Panc1 (cell line): Measurements from ENCODE around the gene HES4. TPM values are rescaled to one million over a fixed set of nuclear protein-coding genes. Genes with fewer than 3 reads are reported as not detected.

Source experiments
- ATAC-seq: fragments of 200-7000 bp; cut with Tn5 transposase; 2 replicates; pipeline ENCODE4 v1.9.1; 2020; ENCODE audit warnings: mild to moderate bottlenecking, moderate library complexity
- BruUV-seq: library from RNA; stranded (reverse); fragments of 400-500 nt; replicated peaks from 2 replicates; lab custom pipeline; 2021; lab: Mats Ljungman, UMichigan
- CTCF ChIA-PET: fragments of 300-600 bp; sonication (Branson Sonifier 250); formaldehyde crosslinking; loops from one replicate; lab custom pipeline; 2022; ENCODE audit warnings: antibody characterized with exemption; lab: Charles Lee
- POLR2A ChIA-PET: fragments of 300-600 bp; sonication (Branson Sonifier 250); formaldehyde crosslinking; loops from one replicate; lab custom pipeline; 2022; ENCODE audit warnings: antibody characterized with exemption; lab: Charles Lee
- DNase-seq: peaks from one replicate; pipeline ENCODE4 v3.0.0-alpha.2; 2010; ENCODE audit warnings: low read depth, low spot score
- H3K27ac ChIP-seq: 2 replicates; pipeline ENCODE4 v1.5.1; 2011; ENCODE audit warnings: mild to moderate bottlenecking, low read length, inconsistent platforms
- H3K27me3 ChIP-seq: fragments of 200-500 bp; sonication (Bioruptor generic); 2 replicates; pipeline ENCODE4 v1.6.0; 2014; ENCODE audit warnings: low read length, inconsistent platforms; ENCODE audit not compliant: control insufficient read depth, insufficient read depth
- H3K36me3 ChIP-seq: fragments of 200-500 bp; sonication (Bioruptor generic); 2 replicates; pipeline ENCODE4 v1.5.1; 2014; ENCODE audit warnings: inconsistent platforms, mild to moderate bottlenecking, low read length, moderate library complexity; ENCODE audit not compliant: control insufficient read depth, insufficient read depth
- H3K4me1 ChIP-seq: 2 replicates; pipeline ENCODE4 v1.5.1; 2011; ENCODE audit warnings: inconsistent platforms, mild to moderate bottlenecking, low read length, moderate library complexity; ENCODE audit not compliant: control insufficient read depth, insufficient read depth
- H3K4me3 ChIP-seq, 2 experiments: 2 replicates each; pipeline ENCODE4 v1.5.1; 2011 to 2012; ENCODE audit warnings: low read depth in 2 of 2, low read length in 2 of 2, mild to moderate bottlenecking in 2 of 2, inconsistent platforms in 1 of 2, moderate library complexity in 1 of 2
- H3K9me3 ChIP-seq: fragments of 200-500 bp; sonication (Bioruptor generic); 2 replicates; pipeline ENCODE4 v1.5.1; 2014; ENCODE audit warnings: low read depth, mild to moderate bottlenecking, inconsistent platforms, low read length, moderate library complexity; ENCODE audit not compliant: control insufficient read depth, insufficient read depth
- POLR2AphosphoS5 ChIP-seq: IDR thresholded peaks from 2 replicates; pipeline ENCODE4 v1.6.1; 2012; ENCODE audit warnings: mild to moderate bottlenecking, low read depth, low read length, moderate library complexity
- SIN3A ChIP-seq: IDR thresholded peaks from 2 replicates; pipeline ENCODE4 v1.6.1; 2012; ENCODE audit warnings: low read depth, mild to moderate bottlenecking, low read length, moderate library complexity, borderline replicate concordance; ENCODE audit not compliant: insufficient read depth
- TCF7L2 ChIP-seq: IDR thresholded peaks from 2 replicates; pipeline ENCODE4 v1.6.1; 2011; ENCODE audit warnings: mild to moderate bottlenecking, low read depth, low read length, inconsistent platforms
- in situ Hi-C: cut with HindIII; loops from 2 replicates; pipeline ENCODE4 v1.10.0; 2016; ENCODE audit warnings: low sequenced_read_pairs, low pct_unique_long_range_greater_than_20kb
- intact Hi-C: fragments of 100-400 bp; cut with micrococcal nuclease; formaldehyde crosslinking; loops from one replicate; pipeline ENCODE4 v1.10.0; 2022; ENCODE audit not compliant: unreplicated experiment
- total RNA-seq: library from RNA; stranded (reverse); gene quantifications from one replicate; pipeline ENCODE4 v1.2.1, GENCODE V29; 2021; ENCODE audit not compliant: unreplicated experiment
- TF ChIP-seq, protein P1 (sequence below), 2 experiments: IDR thresholded peaks; 2 replicates each; pipeline ENCODE4 v1.6.1; 2011 to 2012; ENCODE audit warnings: low read depth in 2 of 2, control low read depth in 1 of 2, low read length in 1 of 2, mild to moderate bottlenecking in 1 of 2, moderate library complexity in 1 of 2; ENCODE audit not compliant: insufficient read depth in 1 of 2
- TF ChIP-seq, protein P2 (sequence below): fragments of 450-650 bp; IDR thresholded peaks from 2 replicates; pipeline ENCODE4 v1.5.1; 2017; ENCODE audit warnings: mild to moderate bottlenecking

The HES4 gene
- total RNA-seq, 1 experiment from 2014 or later: 74.2 TPM

DNA sequence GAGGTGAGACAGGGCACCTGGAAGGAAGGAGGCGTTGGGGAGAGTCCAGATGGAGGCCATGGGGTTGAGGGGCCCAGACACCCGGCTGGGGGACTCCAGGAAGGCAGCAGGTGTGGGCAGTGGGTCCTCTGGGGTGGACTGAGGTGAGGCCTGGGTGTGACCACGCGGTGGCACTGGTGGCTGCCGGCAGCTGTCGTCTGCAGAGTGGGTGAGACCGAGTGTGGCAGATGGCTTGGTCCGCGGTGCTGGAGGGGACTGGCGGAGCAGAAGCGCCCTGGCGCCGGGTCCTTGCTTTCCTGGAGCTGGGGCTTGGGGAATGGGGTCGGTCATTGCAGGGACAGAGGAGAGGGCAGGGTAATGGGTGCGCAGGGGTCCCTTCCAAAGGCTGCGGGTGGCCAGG is 32.5 kb upstream of the HES4 start:
- Histone ChIP-seq H3K4me1 (no peaks in the 10 kb centered on the region), H3K4me3 (no peak overlapping the region), H3K36me3 (no peaks in the 10 kb centered on the region), H3K27ac (no peak overlapping the region), H3K27me3 (no peaks in the 10 kb centered on the region), H3K9me3 (no peaks in the 10 kb centered on the region)
- ChIA-PET CTCF (no interaction called here), POLR2A (no interaction called here)
- TF ChIP-seq, protein P1, sequence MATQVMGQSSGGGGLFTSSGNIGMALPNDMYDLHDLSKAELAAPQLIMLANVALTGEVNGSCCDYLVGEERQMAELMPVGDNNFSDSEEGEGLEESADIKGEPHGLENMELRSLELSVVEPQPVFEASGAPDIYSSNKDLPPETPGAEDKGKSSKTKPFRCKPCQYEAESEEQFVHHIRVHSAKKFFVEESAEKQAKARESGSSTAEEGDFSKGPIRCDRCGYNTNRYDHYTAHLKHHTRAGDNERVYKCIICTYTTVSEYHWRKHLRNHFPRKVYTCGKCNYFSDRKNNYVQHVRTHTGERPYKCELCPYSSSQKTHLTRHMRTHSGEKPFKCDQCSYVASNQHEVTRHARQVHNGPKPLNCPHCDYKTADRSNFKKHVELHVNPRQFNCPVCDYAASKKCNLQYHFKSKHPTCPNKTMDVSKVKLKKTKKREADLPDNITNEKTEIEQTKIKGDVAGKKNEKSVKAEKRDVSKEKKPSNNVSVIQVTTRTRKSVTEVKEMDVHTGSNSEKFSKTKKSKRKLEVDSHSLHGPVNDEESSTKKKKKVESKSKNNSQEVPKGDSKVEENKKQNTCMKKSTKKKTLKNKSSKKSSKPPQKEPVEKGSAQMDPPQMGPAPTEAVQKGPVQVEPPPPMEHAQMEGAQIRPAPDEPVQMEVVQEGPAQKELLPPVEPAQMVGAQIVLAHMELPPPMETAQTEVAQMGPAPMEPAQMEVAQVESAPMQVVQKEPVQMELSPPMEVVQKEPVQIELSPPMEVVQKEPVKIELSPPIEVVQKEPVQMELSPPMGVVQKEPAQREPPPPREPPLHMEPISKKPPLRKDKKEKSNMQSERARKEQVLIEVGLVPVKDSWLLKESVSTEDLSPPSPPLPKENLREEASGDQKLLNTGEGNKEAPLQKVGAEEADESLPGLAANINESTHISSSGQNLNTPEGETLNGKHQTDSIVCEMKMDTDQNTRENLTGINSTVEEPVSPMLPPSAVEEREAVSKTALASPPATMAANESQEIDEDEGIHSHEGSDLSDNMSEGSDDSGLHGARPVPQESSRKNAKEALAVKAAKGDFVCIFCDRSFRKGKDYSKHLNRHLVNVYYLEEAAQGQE (IDR thresholded peaks at IDR 0.05; ENCODE audit: insufficient read depth in 1 of 2, low read depth in 2 of 2, low read length in 1 of 2): no peak
- TF ChIP-seq SIN3A (no peak), TCF7L2 (no peak), POLR2AphosphoS5 (no peak)
- TF ChIP-seq, protein P2, sequence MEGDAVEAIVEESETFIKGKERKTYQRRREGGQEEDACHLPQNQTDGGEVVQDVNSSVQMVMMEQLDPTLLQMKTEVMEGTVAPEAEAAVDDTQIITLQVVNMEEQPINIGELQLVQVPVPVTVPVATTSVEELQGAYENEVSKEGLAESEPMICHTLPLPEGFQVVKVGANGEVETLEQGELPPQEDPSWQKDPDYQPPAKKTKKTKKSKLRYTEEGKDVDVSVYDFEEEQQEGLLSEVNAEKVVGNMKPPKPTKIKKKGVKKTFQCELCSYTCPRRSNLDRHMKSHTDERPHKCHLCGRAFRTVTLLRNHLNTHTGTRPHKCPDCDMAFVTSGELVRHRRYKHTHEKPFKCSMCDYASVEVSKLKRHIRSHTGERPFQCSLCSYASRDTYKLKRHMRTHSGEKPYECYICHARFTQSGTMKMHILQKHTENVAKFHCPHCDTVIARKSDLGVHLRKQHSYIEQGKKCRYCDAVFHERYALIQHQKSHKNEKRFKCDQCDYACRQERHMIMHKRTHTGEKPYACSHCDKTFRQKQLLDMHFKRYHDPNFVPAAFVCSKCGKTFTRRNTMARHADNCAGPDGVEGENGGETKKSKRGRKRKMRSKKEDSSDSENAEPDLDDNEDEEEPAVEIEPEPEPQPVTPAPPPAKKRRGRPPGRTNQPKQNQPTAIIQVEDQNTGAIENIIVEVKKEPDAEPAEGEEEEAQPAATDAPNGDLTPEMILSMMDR: no peak
- intact Hi-C loops (no loop called here), in situ Hi-C loops (no loop called here)
- ATAC-seq: peak; percentile 9; the same call in 1 of the 2 replicates
- DNase-seq: no peak
- no TSS peak for BruUV-seq

DNA sequence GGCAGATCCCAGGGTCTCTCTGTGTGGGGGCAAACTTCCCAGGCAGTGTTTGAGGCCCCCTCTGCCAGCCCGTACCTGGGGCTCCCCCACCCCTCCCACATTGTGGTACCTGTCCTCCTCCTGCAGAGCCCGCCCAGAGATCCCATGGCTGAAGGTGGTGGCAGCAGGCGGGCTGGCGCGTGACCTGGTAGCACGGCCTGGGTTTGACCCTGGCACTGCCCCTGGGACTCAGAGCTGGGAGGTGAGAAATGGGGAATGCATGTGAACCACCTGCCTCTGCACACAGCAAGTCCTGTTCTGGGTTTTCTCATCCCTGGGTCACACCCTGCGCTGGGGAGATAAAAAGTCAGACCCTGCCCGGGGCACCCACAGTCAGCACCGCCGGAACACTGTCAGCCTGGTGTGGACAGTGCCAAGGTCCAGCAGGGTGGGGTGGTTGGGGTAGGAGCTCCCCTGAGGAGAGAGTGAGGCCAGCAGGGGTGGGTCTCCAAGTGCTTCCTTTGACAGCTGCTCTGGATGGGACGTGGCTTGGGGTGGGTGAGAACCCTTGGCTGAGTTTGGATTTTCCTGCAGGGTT is 31.9 kb upstream of the HES4 start:
- H3K27me3 ChIP-seq: no peaks in the 10 kb centered on the region
- intact Hi-C loops: no loop called here
- CTCF ChIA-PET: no interaction called here

More for the DNA sequence above, 31.9 kb upstream of the HES4 start:
- Histone ChIP-seq H3K27ac (no peak overlapping the region), H3K4me3 (no peak overlapping the region), H3K36me3 (no peaks in the 10 kb centered on the region), H3K4me1 (no peaks in the 10 kb centered on the region), H3K9me3 (no peaks in the 10 kb centered on the region)
- ATAC-seq: peak; percentile 5; the same call in 1 of the 2 replicates
- in situ Hi-C loops: no loop called here
- DNase-seq: no peak
- POLR2A ChIA-PET: interaction anchor here (0.6 kb wide), 1 partner anchor 17 kb away, joined by 7 read pairs; no protein-coding TSS in a partner anchor
- BruUV-seq: no TSS peak
- TF ChIP-seq TCF7L2 (no peak), POLR2AphosphoS5 (no peak), SIN3A (no peak)
- TF ChIP-seq, protein P1 (IDR thresholded peaks at IDR 0.05; ENCODE audit: insufficient read depth in 1 of 2, low read depth in 2 of 2, low read length in 1 of 2): no peak
- TF ChIP-seq, protein P2: no peak
